Thymus (tissue), 11 donors: ENCODE data around the gene DLG4. TPM values are rescaled to one million over a fixed set of nuclear protein-coding genes. Genes with fewer than 3 reads are reported as not detected.
A peak's percentile ranks its signal among the peaks of the same experiment; 100 is the strongest.

Experiments used
- DNase-seq, 9 donors: peaks; one replicate each; pipeline ENCODE4 v3.0.0-alpha.2; 2013; ENCODE audit warnings: low spot score in 9 of 9, low read depth in 6 of 9, missing footprints in 1 of 9
- H3K27ac ChIP-seq, 2 donors: one replicate each; pipeline ENCODE4 v1.5.1; 2013; ENCODE audit warnings: control low read depth in 1 of 2, low read depth in 1 of 2, low read length in 1 of 2, mild to moderate bottlenecking in 1 of 2, moderate library complexity in 1 of 2
- H3K27me3 ChIP-seq, 2 donors: one replicate each; pipeline ENCODE4 v1.5.1; 2013; ENCODE audit warnings: low read length in 1 of 2; ENCODE audit not compliant: control insufficient read depth in 2 of 2, insufficient read depth in 1 of 2
- H3K36me3 ChIP-seq, 2 donors: one replicate each; pipeline ENCODE4 v1.5.1; 2013; ENCODE audit warnings: low read length in 1 of 2, mild to moderate bottlenecking in 1 of 2, moderate library complexity in 1 of 2; ENCODE audit not compliant: control insufficient read depth in 2 of 2, insufficient read depth in 2 of 2
- H3K4me1 ChIP-seq, 2 donors: one replicate each; pipeline ENCODE4 v1.5.1; 2013; ENCODE audit warnings: low read length in 2 of 2; ENCODE audit not compliant: control insufficient read depth in 2 of 2, insufficient read depth in 2 of 2
- H3K4me3 ChIP-seq, 2 donors: one replicate each; pipeline ENCODE4 v1.5.1; 2013; ENCODE audit warnings: low read length in 2 of 2, control low read depth in 1 of 2, mild to moderate bottlenecking in 1 of 2
- H3K9me3 ChIP-seq, 2 donors: one replicate each; pipeline ENCODE4 v1.5.1; 2013; ENCODE audit warnings: low read length in 1 of 2, mild to moderate bottlenecking in 1 of 2; ENCODE audit not compliant: control insufficient read depth in 2 of 2, insufficient read depth in 1 of 2
- WGBS: extraction: QIAGEN DNeasy Blood & Tissue Kit; methylation state at CpG from one replicate; pipeline ENCODE4 v1.1.7; 2013; 5-methylcytosine and 5-hydroxymethylcytosine counted together
- polyA plus RNA-seq: library from polyadenylated mRNA; stranded (reverse); fragments of 200-250 nt; gene quantifications from one replicate; pipeline ENCODE4 v1.2.3, GENCODE V29; 2013
- total RNA-seq: library from RNA; stranded (reverse); fragments of 120-200 nt; gene quantifications from one replicate; pipeline ENCODE4 v1.2.4, GENCODE V29; 2013
- donor health status: healthy.

The DLG4 gene
- total and polyA plus RNA-seq, 2 donors: 8.5 to 15.1 TPM

- H3K36me3 ChIP-seq: no peaks in the 10 kb centered on the region
- H3K4me1 ChIP-seq: peaks cover 7 to 15% of the 10 kb centered on the region in 2 donors
- peak overlapping the region; percentile 16 to 21 for H3K4me3 ChIP-seq
- H3K9me3 ChIP-seq: peaks cover 1 to 5% of the 10 kb centered on the region in 2 donors
- no peak overlapping the region for H3K27ac ChIP-seq
- WGBS: 10% methylated on average over 18 of the region's 18 CpGs
- peak in 1 of 9 donors; percentile 25 for DNase-seq
- peaks cover 9 to 65% of the 10 kb centered on the region in 2 donors for H3K27me3 ChIP-seq
Measured at GRCh38 chr17:7177954-7178477, 41.6 kb downstream of the DLG4 start.

- H3K4me3 ChIP-seq: peak overlapping the region; percentile 16 to 21
- H3K27ac ChIP-seq: no peak overlapping the region
- WGBS: 4% methylated on average over 31 of the region's 31 CpGs
Measured at GRCh38 chr17:7177191-7177953, 42.3 kb downstream of the DLG4 start.

DNA sequence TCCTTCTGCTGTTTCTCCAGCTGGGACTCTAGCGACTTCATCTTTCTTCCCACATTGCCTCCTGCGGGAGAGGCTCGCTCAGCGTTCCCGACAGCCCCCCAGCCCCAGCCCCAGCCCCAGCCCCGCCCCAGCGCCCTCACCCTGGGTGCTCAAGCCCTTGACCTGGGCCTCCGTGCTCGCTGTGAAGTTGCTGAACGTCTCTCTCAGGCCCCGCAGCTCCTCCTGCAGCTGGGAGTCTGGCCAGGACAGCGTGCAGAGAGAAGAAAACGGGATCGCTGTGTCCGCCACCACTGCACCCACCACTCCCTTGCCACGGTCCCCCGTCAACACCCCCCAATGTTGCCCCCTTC lies 42.8 kb downstream of the DLG4 start:
- 37% methylated on average over 17 of the region's 17 CpGs for WGBS
- Histone ChIP-seq H3K9me3 (peaks cover 1 to 5% of the 10 kb centered on the region in 2 donors), H3K4me3 (no peak overlapping the region)

More at GRCh38 chr17:7177191-7177953, 42.3 kb downstream of the DLG4 start:
- H3K4me1 ChIP-seq: peaks cover 7 to 15% of the 10 kb centered on the region in 2 donors
- peaks cover 1 to 5% of the 10 kb centered on the region in 2 donors for H3K9me3 ChIP-seq
- no peaks in the 10 kb centered on the region for H3K36me3 ChIP-seq
- peak in 8 of 9 donors; percentile 16 to 78 (median 56) for DNase-seq
- H3K27me3 ChIP-seq: peaks cover 9 to 71% of the 10 kb centered on the region in 2 donors

DNA sequence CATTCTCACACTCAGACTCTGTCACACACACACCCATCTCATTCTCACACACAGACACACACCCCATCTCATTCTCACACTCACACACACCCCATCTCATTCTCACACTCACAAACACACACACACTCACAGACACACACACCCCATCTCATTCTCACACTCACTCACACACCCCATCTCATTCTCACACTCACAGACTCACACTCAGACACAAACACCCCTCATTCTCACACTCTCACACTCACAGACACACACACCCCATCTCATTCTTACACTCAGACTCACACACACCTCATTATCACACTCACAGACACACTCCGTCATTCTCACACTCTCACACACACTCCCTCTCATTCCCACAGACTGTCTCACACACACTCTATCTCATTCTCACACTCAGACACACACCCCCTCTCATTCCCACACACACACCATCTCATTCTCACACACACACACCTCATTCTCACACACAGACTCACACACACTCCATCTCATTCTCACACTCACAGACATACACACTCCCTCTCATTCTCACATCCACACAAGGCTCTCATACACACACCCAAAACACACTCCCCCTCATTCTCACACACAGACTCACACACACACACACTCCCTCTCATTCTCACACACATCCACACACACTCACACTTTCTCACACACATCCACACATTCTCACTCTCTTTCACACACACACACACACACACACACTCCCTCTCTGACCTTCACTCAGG lies 43.4 kb downstream of the DLG4 start:
- H3K4me3 ChIP-seq: no peak overlapping the region
- WGBS: 95% methylated on average over 1 of the region's 1 CpG
- H3K27ac ChIP-seq: no peak overlapping the region
- peaks cover 9 to 71% of the 10 kb centered on the region in 2 donors for H3K27me3 ChIP-seq
- peaks cover 7 to 15% of the 10 kb centered on the region in 2 donors for H3K4me1 ChIP-seq
- H3K36me3 ChIP-seq: no peaks in the 10 kb centered on the region
- DNase-seq: no peak
- H3K9me3 ChIP-seq: peaks cover 1 to 5% of the 10 kb centered on the region in 2 donors

More for the DNA sequence above, 42.8 kb downstream of the DLG4 start:
- H3K36me3 ChIP-seq: no peaks in the 10 kb centered on the region
- DNase-seq: no peak
- H3K27ac ChIP-seq: no peak overlapping the region
- H3K4me1 ChIP-seq: peaks cover 7 to 15% of the 10 kb centered on the region in 2 donors
- H3K27me3 ChIP-seq: peaks cover 9 to 71% of the 10 kb centered on the region in 2 donors

DNA sequence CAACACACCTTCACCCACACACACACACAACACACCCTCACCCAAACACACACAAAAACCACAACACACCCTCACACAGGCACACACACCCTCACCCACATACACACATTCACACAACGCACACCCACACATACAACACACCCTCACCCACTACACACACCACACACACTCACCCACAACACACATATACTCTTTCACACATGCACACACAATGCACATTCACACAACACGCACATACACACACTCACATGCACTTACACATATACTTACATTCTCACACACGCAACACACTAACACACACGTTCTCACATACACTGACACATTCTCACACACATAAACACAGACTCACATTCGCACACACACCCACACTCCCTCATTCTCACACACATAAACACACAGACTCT lies 44.3 kb downstream of the DLG4 start:
- Histone ChIP-seq H3K9me3 (peaks cover 1 to 5% of the 10 kb centered on the region in 2 donors), H3K27me3 (peaks cover 9 to 71% of the 10 kb centered on the region in 2 donors), H3K36me3 (no peaks in the 10 kb centered on the region), H3K4me3 (no peak overlapping the region), H3K27ac (no peak overlapping the region), H3K4me1 (peaks cover 7 to 15% of the 10 kb centered on the region in 2 donors)
- DNase-seq: no peak
- WGBS: 98% methylated on average over 5 of the region's 5 CpGs

DNA sequence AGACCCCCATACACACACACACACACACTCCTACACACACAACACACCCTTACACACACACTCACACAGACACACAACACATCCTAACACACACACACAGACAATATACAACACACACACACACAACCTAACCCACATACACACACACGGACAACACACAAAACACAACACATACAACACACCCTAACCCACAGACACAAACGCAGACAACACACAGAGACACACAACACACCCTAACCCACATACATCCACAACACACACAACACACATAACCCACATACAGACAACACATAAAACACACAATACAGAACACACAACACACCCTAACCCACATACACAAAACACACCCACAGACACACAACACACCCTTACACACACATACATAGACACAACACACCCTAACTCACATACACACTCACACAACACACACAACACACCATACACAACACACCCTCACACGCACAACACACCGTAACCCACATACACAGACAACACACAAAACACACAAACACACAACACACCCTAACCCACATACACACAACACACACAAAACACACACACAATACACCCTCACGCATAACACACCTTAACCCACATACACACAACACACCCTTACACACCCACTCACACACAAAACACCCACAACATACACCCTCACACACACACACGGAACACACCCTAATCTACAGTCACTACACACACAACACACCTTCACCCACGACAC lies 44.9 kb downstream of the DLG4 start:
- H3K4me1 ChIP-seq: peaks cover 7 to 15% of the 10 kb centered on the region in 2 donors
- 74% methylated on average over 7 of the region's 7 CpGs for WGBS
- H3K27ac ChIP-seq: no peak overlapping the region
- no peak for DNase-seq
- H3K9me3 ChIP-seq: peaks cover 1 to 6% of the 10 kb centered on the region in 2 donors
- peaks cover 9 to 69% of the 10 kb centered on the region in 2 donors for H3K27me3 ChIP-seq
- H3K36me3 ChIP-seq: no peaks in the 10 kb centered on the region
- no peak overlapping the region for H3K4me3 ChIP-seq

DNA sequence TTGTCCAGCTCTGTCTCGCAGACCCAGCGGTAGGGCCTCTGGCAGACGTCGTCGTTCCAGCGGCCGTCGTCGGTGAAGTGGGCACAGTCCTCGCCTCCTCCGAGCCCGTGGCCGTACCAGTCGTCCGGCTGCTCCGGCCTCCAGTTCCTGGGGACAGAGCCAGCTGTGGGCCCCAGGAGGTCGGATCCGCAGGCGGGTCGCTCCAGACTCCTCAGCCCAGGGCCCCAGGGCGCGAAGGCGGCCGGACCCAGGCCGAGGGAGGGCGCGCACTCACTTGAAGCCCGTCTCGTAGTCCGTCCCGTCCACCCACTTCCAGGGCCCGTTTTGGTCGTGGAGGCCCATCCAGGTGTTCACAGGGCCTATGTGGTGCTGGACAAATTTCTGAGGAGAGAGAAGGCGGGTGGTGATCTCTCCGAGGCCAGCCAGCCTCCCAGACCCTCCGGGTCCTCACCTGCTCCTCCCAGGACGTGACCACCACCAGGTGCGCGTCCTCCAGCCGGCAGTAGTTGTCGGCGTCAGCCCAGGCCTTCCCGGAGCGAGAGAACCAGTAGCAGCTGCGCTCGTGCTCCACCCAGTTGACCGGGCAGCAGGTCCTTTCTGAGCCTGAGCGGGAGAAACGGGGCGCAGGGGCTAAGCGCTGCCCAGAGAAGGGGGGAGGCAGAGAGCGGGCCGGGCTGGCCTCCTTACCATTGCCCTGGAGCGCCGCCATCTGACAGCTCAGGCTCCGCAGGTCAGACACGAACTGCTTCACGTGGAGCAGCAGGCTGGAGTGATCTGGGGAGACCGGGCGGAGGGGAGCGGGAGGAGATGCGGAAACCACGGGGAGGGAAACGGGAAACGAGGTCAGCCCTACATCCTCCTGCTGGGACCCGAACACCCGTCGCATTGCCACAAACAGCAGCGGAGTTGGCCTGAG lies 45.7 kb downstream of the DLG4 start:
- peak in 2 of 9 donors; percentile 30 to 42 for DNase-seq
- Histone ChIP-seq H3K36me3 (no peaks in the 10 kb centered on the region), H3K27me3 (peaks cover 7 to 61% of the 10 kb centered on the region in 2 donors), H3K9me3 (peaks cover 1 to 10% of the 10 kb centered on the region in 2 donors), H3K4me1 (peaks cover 7 to 15% of the 10 kb centered on the region in 2 donors), H3K4me3 (peak overlapping the region in 1 of 2 donors; percentile 14), H3K27ac (no peak overlapping the region)
- WGBS: 49% methylated on average over 69 of the region's 69 CpGs
